Non-pigmented ciliary epithelial cell (primary cell): Measurements from ENCODE around the gene ANXA4.
"Not testable (repeated sequence)": the region's sequence is repeated elsewhere in the genome, so short reads cannot be mapped to it uniquely, and the experiment has no call there.

Experiments
- DNase-seq: peaks from one replicate; pipeline ENCODE4 v3.0.0-alpha.2; 2010; ENCODE audit warnings: low read depth

Gene ANXA4

GRCh38 chr2:69776886-69777785 is 35.2 kb downstream of the ANXA4 start:
- DNase-seq: no peak

- no peak for DNase-seq
These were observed 35.8 kb downstream of the ANXA4 start for GRCh38 chr2:69777786-69778105.

DNA sequence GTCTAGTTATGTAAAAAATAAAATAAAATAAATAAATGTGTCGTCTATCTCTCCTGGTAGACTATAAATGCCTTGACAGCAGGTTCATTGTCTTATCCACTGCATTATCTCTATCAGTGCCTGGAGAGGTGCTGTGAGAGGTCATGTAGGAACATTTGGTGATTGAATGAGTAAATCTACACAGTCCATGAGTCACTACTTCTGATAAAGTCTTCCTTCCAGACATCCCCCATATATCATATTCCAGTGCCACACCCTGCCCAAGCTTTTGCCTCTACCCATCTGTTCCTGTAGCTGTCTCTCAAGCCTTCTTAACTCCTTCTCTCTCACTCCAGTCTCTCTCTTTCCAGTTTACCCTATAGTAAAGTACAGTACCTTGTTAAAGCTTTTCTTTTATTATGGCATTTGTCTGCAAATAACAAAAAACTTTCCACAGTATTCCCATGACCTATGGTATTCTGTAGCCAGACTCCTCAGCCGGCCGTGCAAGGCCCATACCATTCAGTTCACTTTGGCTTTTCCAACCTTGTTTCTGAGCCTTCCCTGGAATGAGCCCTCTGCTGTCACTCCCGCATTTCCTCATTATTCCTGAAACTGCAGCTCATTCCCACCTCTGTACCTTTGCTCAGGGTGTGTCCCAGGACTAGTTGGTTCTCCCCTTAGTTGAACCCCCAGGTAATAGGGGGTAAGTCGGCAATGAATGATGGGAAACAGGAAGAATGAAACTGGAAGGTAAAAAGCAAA is 37.5 kb downstream of the ANXA4 start:
- no peak for DNase-seq

GRCh38 chr2:69780921-69781320 is 39.0 kb downstream of the ANXA4 start:
- DNase-seq: no peak

GRCh38 chr2:69781321-69782248 is 39.7 kb downstream of the ANXA4 start:
- DNase-seq: no peak

DNA sequence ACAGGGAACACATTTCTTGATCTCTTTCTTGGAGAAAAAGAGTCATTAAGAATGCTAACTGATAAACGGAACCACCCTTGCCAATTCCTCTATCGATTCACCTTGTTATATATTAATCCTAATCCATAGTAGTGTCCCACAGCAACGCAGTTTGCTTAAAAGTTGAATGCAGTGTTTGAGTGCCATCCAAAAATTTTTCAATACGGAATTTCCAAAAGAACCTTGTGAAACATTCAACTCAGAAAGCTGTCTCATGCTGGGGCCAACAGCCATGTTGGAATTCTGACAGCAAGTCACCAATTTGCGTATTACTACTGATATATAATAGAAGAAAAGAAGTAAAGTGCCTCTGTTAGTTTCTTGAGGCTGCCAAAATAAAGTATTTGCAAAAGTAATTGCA is 42.3 kb downstream of the ANXA4 start:
- no peak for DNase-seq

DNA sequence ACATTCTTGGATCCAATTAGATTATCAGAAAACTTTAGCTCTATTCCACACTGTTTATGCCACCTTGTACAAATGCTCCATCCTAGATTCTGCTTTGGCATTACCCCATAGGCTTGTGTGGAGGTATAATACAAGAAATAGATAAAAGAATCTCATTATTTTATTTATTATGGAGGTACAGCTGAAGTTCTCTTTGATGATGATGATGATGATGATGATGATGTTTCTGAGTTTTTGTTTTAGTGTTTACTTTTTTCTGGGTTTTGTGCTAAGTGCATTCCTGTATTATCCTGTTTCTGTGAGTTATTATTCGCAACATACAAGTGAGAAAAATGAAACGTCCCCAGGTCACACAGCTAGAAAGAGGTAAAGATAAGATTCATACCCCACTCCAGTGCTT is 43.4 kb downstream of the ANXA4 start:
- DNase-seq: no peak

DNA sequence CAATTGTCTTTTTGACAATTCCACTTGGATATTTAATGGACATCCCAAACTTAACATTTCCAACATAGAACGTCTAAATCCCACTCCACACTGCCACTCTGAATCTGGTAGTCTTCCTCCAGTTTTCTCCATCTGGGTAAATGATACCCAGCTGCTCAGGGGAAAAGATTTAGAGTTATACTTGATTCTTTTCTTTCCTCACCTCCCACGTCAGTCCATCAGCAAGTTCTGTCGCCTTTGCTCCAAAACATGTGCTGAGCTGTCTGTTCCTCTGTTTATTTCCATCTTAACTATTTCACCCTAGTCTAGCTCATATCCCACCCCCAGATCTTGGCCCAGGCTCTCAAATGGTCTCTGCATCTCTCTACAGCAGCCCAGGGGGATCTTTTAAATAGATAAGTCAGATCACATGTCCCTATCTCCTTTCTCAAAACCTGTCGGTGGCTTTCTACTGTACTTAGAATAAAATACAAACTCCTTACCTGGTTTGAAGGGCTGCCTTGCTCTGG is 44.2 kb downstream of the ANXA4 start:
- DNase-seq: no peak

- DNase-seq: peak; percentile 89
These were observed 47.3 kb downstream of the ANXA4 start for GRCh38 chr2:69789175-69789721.

- DNase-seq: no peak
These were observed 48.1 kb downstream of the ANXA4 start for GRCh38 chr2:69789772-69790600.

- no peak for DNase-seq
These were observed 48.6 kb downstream of the ANXA4 start for GRCh38 chr2:69790601-69790959.

GRCh38 chr2:69791045-69791444 is 49.1 kb downstream of the ANXA4 start:
- DNase-seq: no peak

DNA sequence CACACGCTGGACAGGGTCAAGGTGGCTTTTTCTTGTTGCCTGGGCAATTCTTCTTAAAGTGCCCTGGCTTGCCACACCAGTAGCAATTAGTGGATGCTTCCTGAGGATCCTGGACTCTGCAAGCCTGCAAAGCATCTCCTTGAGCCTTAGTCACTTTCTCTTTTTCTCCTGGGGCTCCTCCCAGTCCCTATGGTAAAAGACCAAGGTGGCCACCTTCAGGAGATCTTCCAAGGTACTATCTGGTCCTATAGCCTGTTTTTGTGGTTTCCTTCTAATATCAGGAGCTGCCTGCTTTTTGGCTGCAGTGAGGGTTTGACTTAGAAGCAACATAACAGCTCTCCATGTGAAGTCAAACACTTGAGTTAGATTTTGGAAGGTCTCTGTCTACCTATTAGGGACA is 54.2 kb downstream of the ANXA4 start:
- DNase-seq: no peak

DNA sequence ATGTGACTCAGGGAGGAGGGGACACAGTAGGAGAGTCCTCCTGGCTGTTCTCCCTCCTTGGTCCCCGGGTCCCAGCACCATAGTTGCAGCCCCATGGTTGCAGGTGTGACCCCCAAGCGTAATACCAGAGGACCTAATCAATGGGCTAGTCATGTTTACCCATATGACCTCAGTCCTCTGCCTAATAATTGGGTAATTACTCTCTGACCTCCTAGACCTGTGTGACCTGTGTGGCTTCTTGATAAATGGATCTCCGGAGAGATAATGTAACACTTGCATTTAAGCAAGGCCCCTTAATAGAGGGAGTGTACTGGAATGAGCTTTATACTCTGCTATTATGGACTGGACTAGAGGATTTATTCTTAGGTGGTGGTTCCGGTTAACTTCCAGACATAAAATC is 55.3 kb downstream of the ANXA4 start:
- DNase-seq: no peak

DNA sequence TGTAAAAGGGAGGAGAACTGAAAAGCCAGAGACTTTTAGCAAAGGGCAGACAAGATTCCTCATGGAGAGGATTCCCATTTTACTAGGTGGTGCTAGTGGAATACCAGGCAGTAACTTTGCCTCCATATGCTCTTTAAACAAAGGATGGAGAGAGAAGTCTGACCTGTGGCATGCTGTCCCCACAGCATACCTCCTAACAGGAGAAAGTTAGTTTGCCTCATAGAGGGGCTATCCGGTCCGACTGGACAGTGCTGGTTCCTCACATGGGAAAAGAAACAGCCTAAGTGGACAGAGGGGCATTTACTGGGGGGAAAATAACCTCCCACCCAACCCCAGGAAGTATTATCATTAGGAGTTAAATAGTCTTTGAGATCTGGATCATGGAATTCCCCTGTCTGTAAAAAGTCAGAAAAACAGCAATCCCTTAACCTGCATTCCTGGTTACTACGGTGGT is 55.9 kb downstream of the ANXA4 start:
- no peak for DNase-seq

DNA sequence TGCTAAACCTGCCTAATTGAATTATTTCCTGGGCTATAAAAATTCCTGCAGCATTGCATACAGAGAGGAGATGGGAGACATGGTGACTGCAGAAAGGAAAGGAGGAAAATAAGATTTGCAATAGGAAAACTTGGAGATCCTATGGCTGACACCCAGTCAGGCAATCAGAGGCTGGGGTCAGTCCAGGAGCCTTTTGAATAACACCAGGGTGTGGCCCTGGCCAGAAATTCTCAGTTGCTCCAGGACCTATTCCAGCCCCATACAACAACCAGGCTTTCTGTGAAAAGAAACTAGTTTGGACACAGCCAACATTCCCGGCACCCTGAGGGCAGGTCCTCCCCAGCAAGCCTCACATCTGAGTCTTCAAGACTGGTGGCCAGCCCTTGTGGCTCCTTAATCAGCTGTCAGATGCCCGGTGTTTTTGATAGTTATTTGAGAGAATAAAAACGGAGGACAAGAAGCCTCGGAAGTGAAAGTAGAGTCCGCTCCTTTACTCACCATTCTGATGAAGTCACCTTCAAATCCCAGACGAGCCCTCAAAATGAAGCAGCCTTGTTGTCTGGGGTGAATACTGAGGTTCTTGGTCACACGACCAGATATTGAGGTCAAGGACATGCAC is 56.5 kb downstream of the ANXA4 start:
- DNase-seq: no peak

DNA sequence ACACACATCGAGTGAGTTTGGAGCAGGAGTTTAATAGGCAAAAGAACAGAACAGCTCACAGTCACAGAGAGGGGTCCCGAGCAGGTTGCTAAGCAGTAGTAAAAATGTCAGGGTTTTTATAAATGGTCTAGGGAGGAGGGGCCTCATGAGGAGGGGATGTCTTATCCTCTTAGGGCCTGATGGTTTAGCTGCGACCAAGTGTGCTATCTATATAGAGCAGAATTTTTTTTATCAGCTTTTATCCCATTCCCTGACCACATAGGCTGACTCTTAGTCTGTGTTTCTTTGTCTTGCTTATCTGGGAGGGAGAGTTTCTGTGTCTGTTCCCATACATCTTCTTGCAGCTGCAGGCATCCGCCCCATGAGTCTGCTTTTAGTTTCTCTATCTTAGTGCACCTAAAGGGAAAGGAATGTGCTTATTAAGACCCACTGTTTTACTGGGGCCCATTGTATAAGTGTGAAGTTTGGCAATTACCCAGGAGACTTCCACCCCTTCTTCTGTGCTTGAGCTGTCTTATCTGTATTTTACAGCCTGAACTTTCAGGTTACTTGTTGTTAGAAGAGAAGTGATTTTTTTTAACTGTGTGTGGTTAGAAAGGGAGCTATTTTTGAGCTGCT is 57.1 kb downstream of the ANXA4 start:
- peak; percentile 64 for DNase-seq

- DNase-seq: no peak
These were observed 59.9 kb downstream of the ANXA4 start for GRCh38 chr2:69801745-69802290.

- not testable (repeated sequence) for DNase-seq
These were observed 60.9 kb downstream of the ANXA4 start for GRCh38 chr2:69802781-69803367.
